T-cell (primary cell): Measurements from ENCODE around the gene PRODH. TPM values are rescaled to one million over a fixed set of nuclear protein-coding genes. Genes with fewer than 3 reads are reported as not detected.
A peak's percentile ranks its signal among the peaks of the same experiment; 100 is the strongest.
"Not testable (repeated sequence)": the region's sequence is repeated elsewhere in the genome, so short reads cannot be mapped to it uniquely, and the experiment has no call there.

Experiments used
- ATAC-seq, 4 experiments: fragments of 200-7000 bp in 3 of 4; fragments of 150-1000 bp in 1 of 4; cut with Tn5 transposase; replicated peaks in 1 of 4; 1 replicate in 3 of 4; 2 replicates in 1 of 4; pipeline ENCODE4 v1.10.0; 2021; ENCODE audit warnings: moderate library complexity in 3 of 4, mild to moderate bottlenecking in 2 of 4, moderate number of reproducible peaks in 1 of 4
- CTCF ChIA-PET, 2 donors: fragments of 300-600 bp; sonication (Branson Sonifier 250); formaldehyde crosslinking; loops; one replicate each; lab custom pipeline; 2022; ENCODE audit warnings: antibody characterized with exemption in 2 of 2; lab: Charles Lee
- POLR2A ChIA-PET, 2 donors: fragments of 300-600 bp; sonication (Branson Sonifier 250); formaldehyde crosslinking; loops; one replicate each; lab custom pipeline; 2022; ENCODE audit warnings: antibody characterized with exemption in 2 of 2; lab: Charles Lee
- DNase-seq, 35 experiments: peaks; one replicate each; pipeline versions ENCODE4 v3.0.0 to v3.0.0-alpha.2; 2013 to 2023
- H3K27ac ChIP-seq: one replicate; pipeline ENCODE4 v1.5.1; 2013; ENCODE audit warnings: low read length
- H3K27me3 ChIP-seq, 2 experiments: replicated peaks in 1 of 2; 1 replicate in 1 of 2; 2 replicates in 1 of 2; pipeline versions ENCODE4 v1.6.1 to v1.7.0; 2013; ENCODE audit warnings: low read length in 1 of 2, mixed read lengths in 1 of 2; ENCODE audit not compliant: control insufficient read depth in 2 of 2, insufficient read depth in 2 of 2; ENCODE audit errors: extremely low read depth in 1 of 2
- H3K36me3 ChIP-seq, 2 donors: 1 replicate in 1 of 2; 2 replicates in 1 of 2; pipeline versions ENCODE4 v1.6.1 to v1.7.0; 2013; ENCODE audit warnings: low read length in 1 of 2; ENCODE audit not compliant: control insufficient read depth in 2 of 2, insufficient read depth in 1 of 2; ENCODE audit errors: extremely low read depth in 1 of 2
- H3K4me1 ChIP-seq, 2 experiments: 1 replicate in 1 of 2; 2 replicates in 1 of 2; pipeline versions ENCODE4 v1.6.1 to v1.7.0; 2013; ENCODE audit warnings: low read length in 2 of 2, mixed read lengths in 1 of 2; ENCODE audit not compliant: insufficient read depth in 2 of 2, control insufficient read depth in 1 of 2; ENCODE audit errors: extremely low read depth in 1 of 2
- H3K4me3 ChIP-seq, 2 donors: 1 replicate in 1 of 2; 2 replicates in 1 of 2; pipeline versions ENCODE4 v1.5.1 to v1.7.0; 2013; ENCODE audit warnings: mild to moderate bottlenecking in 2 of 2, low read length in 1 of 2, moderate library complexity in 1 of 2; ENCODE audit not compliant: control insufficient read depth in 1 of 2; ENCODE audit errors: extremely low read depth in 1 of 2
- H3K9me3 ChIP-seq: 2 replicates; pipeline ENCODE4 v1.7.0; 2013
- H3K27ac Mint-ChIP-seq, 2 donors: one replicate each; pipeline ENCODE4 v1.8.0; 2020 to 2021; ENCODE audit warnings: mild to moderate bottlenecking in 2 of 2, mixed read lengths in 2 of 2
- H3K27me3 Mint-ChIP-seq, 2 donors: one replicate each; pipeline ENCODE4 v1.8.0; 2021 to 2022; ENCODE audit warnings: mixed read lengths in 2 of 2
- H3K36me3 Mint-ChIP-seq: one replicate; pipeline ENCODE4 v1.8.0; 2021; ENCODE audit warnings: mixed read lengths
- H3K4me1 Mint-ChIP-seq, 3 donors: one replicate each; pipeline ENCODE4 v1.8.0; 2020 to 2022; ENCODE audit warnings: mixed read lengths in 3 of 3, mild to moderate bottlenecking in 1 of 3
- H3K4me3 Mint-ChIP-seq, 3 donors: one replicate each; pipeline ENCODE4 v1.8.0; 2020 to 2022; ENCODE audit warnings: mild to moderate bottlenecking in 3 of 3, mixed read lengths in 3 of 3, moderate library complexity in 3 of 3
- H3K9me3 Mint-ChIP-seq, 3 donors: one replicate each; pipeline ENCODE4 v1.8.0; 2020 to 2022; ENCODE audit warnings: mixed read lengths in 3 of 3
- WGBS: methylation state at CpG from one replicate; pipeline ENCODE4 v1.1.5; 2013; ENCODE audit warnings: missing lambda C conversion rate; ENCODE audit not compliant: insufficient coverage; 5-methylcytosine and 5-hydroxymethylcytosine counted together
- total RNA-seq, 35 experiments: library from RNA in 6 of 35; stranded (reverse) in 6 of 35; fragments of 120-200 nt in 1 of 35; gene quantifications; one replicate each; pipeline versions ENCODE4 v1.2.1 to v1.2.4 and lab custom pipeline; 2013 to 2026

PRODH gene
- total RNA-seq, 5 donors from 2014 or later (not counting 1 experiment from before 2014, with no cell fraction given), result 0.13 to 0.91 (median 0.52) TPM; not detected in 1

GRCh38 chr22:18888115-18888514 is 48.0 kb downstream of the PRODH start:
- H3K4me1 ChIP-seq, result no peaks in the 10 kb centered on the region
- DNase-seq, result no peak
- H3K4me1 Mint-ChIP-seq, result no peaks in the 10 kb centered on the region
- H3K27ac Mint-ChIP-seq, result no peak overlapping the region
- no peaks in the 10 kb centered on the region for H3K27me3 Mint-ChIP-seq
- H3K27me3 ChIP-seq, result no peaks in the 10 kb centered on the region
- WGBS, result no CpG with 5 or more reads among the region's 8 CpGs
- no peak for ATAC-seq
- POLR2A ChIA-PET, result no interaction called here
- CTCF ChIA-PET, result no interaction called here
- no peaks in the 10 kb centered on the region for H3K9me3 Mint-ChIP-seq
- no peak overlapping the region for H3K4me3 ChIP-seq
- no peak overlapping the region for H3K4me3 Mint-ChIP-seq
- H3K27ac ChIP-seq, result no peak overlapping the region
- H3K9me3 ChIP-seq, result no peaks in the 10 kb centered on the region
- H3K36me3 ChIP-seq, result no peaks in the 10 kb centered on the region
- H3K36me3 Mint-ChIP-seq, result no peaks in the 10 kb centered on the region

DNA sequence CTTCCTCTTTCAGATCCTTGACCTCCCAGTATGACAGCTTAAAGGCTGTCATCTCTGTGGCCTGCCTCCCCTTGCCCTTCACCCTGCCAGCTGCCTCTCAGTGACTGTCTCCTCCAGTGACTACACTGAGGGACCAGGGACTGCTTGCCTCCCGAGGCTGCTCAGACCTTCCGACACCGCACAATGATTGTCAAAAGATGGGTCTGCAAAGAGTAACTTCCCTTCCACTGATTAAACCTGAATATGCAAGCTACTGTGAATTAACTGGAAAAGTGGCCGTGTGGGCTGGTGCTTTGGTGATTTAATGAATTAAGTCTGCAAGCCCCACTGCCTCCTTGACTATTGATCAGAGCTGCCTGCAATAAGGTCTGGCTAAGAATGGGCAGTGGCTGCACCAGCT is 51.6 kb downstream of the PRODH start:
- WGBS, result 100% methylated on average over 3 of the region's 4 CpGs
- H3K36me3 Mint-ChIP-seq, H3K36me3 ChIP-seq, H3K4me3 ChIP-seq, H3K9me3 ChIP-seq, POLR2A ChIA-PET, H3K27me3 Mint-ChIP-seq, H3K27ac ChIP-seq, H3K27ac Mint-ChIP-seq, CTCF ChIA-PET, H3K27me3 ChIP-seq, ATAC-seq, H3K4me3 Mint-ChIP-seq, DNase-seq, H3K4me1 ChIP-seq, H3K4me1 Mint-ChIP-seq, H3K9me3 Mint-ChIP-seq: not testable (repeated sequence)

GRCh38 chr22:18881260-18881659 is 54.8 kb downstream of the PRODH start:
- H3K36me3 ChIP-seq, H3K4me1 Mint-ChIP-seq, H3K36me3 Mint-ChIP-seq, H3K4me1 ChIP-seq, H3K27ac ChIP-seq, ATAC-seq, H3K27ac Mint-ChIP-seq, H3K27me3 ChIP-seq, POLR2A ChIA-PET, H3K4me3 ChIP-seq, H3K9me3 ChIP-seq, H3K4me3 Mint-ChIP-seq, CTCF ChIA-PET, H3K9me3 Mint-ChIP-seq, H3K27me3 Mint-ChIP-seq: not testable (repeated sequence)
- no CpG with 5 or more reads among the region's 3 CpGs for WGBS
- DNase-seq, result peak in 32 of 35 experiments; percentile 27 to 88 (median 66)

Other genes starting within 250 kb of the PRODH start
- gene DGCR6, start 30.0 kb downstream of the PRODH start, total RNA-seq, result 10 to 100 TPM in 2 of 5 donors, 1 to 10 TPM in 3; 5.0 to 16.8 (median 6.5) TPM
- 10 to 100 TPM; 50.9 to 79.2 (median 71.5) TPM for gene DGCR2, start 186.1 kb upstream of the PRODH start, total RNA-seq
- under 1 TPM in 1 of 5 donors, not detected in 4; 0.37 TPM for gene TSSK2, start 195.0 kb upstream of the PRODH start, total RNA-seq
- gene ESS2, start 208.4 kb upstream of the PRODH start, total RNA-seq, result 10 to 100 TPM; 20.9 to 40.4 (median 22.9) TPM
- not detected for gene GSC2, start 214.0 kb upstream of the PRODH start, total RNA-seq
- 10 to 100 TPM; 24.1 to 52.9 (median 45.7) TPM for gene SLC25A1, start 242.4 kb upstream of the PRODH start, total RNA-seq